BLaER1 (cell line): ENCODE results near the gene HEATR5B.

Experiments used
- H3K27ac ChIP-seq: shearing (Covaris generic); formaldehyde crosslinking; 2 replicates; pipeline ENCODE4 v1.8.1; 2022
- H3K27me3 ChIP-seq: shearing (Covaris generic); formaldehyde crosslinking; 2 replicates; pipeline ENCODE4 v1.8.1; 2022
- H3K36me3 ChIP-seq: shearing (Covaris generic); formaldehyde crosslinking; 2 replicates; pipeline ENCODE4 v1.8.1; 2022
- H3K4me1 ChIP-seq: shearing (Covaris generic); formaldehyde crosslinking; 2 replicates; pipeline ENCODE4 v1.8.1; 2022
- H3K4me2 ChIP-seq: shearing (Covaris generic); formaldehyde crosslinking; 2 replicates; pipeline ENCODE4 v1.8.1; 2022
- H3K4me3 ChIP-seq: shearing (Covaris generic); formaldehyde crosslinking; 2 replicates; pipeline ENCODE4 v1.8.1; 2022
- H3K9ac ChIP-seq: shearing (Covaris generic); formaldehyde crosslinking; 2 replicates; pipeline ENCODE4 v1.8.1; 2022
- H3K9me3 ChIP-seq: shearing (Covaris generic); formaldehyde crosslinking; 2 replicates; pipeline ENCODE4 v1.8.1; 2022
- H4K20me1 ChIP-seq: shearing (Covaris generic); formaldehyde crosslinking; 2 replicates; pipeline ENCODE4 v1.8.1; 2022
- Cebpa-rat ChIP-seq: shearing (Covaris generic); IDR thresholded peaks from 2 replicates; pipeline ENCODE4 v1.8.1; 2022

The HEATR5B gene

GRCh38 chr2:36966370-36967235 lies 117.6 kb downstream of the HEATR5B start, which contains the start of gene STRN:
STRN (minus strand) TSS chr2:36966536; CDS start chr2:36966463, 73 bp downstream.
- peaks cover 1% of the 10 kb centered on the region; the same call in 1 of the 2 replicates for H3K36me3 ChIP-seq
- H3K4me1 ChIP-seq, result peaks cover 38% of the 10 kb centered on the region
- TF ChIP-seq Cebpa-rat, result no peak
- H3K27me3 ChIP-seq, result no peaks in the 10 kb centered on the region
- peak within 1 kb of the TSS; percentile 87 for H3K27ac ChIP-seq
- H4K20me1 ChIP-seq, result peaks cover 39% of the 10 kb centered on the region
- H3K4me2 ChIP-seq, result peak within 1 kb of the TSS; percentile 83
- H3K9ac ChIP-seq, result peak within 1 kb of the TSS; percentile 86
- peak within 1 kb of the TSS; percentile 96 for H3K4me3 ChIP-seq
- no peaks in the 10 kb centered on the region for H3K9me3 ChIP-seq

GRCh38 chr2:36965751-36966369 lies 118.3 kb downstream of the HEATR5B start:
- Histone ChIP-seq H4K20me1 (peaks cover 46% of the 10 kb centered on the region), H3K4me1 (peaks cover 38% of the 10 kb centered on the region), H3K27ac (peak overlapping the region; percentile 87), H3K4me3 (peak overlapping the region; percentile 96), H3K9ac (peak overlapping the region; percentile 86), H3K27me3 (no peaks in the 10 kb centered on the region), H3K9me3 (no peaks in the 10 kb centered on the region), H3K4me2 (peak overlapping the region; percentile 83), H3K36me3 (peaks cover 3% of the 10 kb centered on the region; the same call in 1 of the 2 replicates)
- TF ChIP-seq Cebpa-rat, result no peak

GRCh38 chr2:36965206-36965605 lies 119.0 kb downstream of the HEATR5B start:
- peak overlapping the region; percentile 96 for H3K4me3 ChIP-seq
- peaks cover 3% of the 10 kb centered on the region; the same call in 1 of the 2 replicates for H3K36me3 ChIP-seq
- no peaks in the 10 kb centered on the region for H3K9me3 ChIP-seq
- H3K4me2 ChIP-seq, result peak overlapping the region; percentile 83
- H3K27ac ChIP-seq, result peak overlapping the region; percentile 87; the same call in 1 of the 2 replicates
- no peak for TF ChIP-seq Cebpa-rat
- peak overlapping the region; percentile 86 for H3K9ac ChIP-seq
- H4K20me1 ChIP-seq, result peaks cover 53% of the 10 kb centered on the region
- H3K4me1 ChIP-seq, result peaks cover 38% of the 10 kb centered on the region
- H3K27me3 ChIP-seq, result no peaks in the 10 kb centered on the region

- no peak overlapping the region for H3K27ac ChIP-seq
These were observed 119.6 kb downstream of the HEATR5B start for GRCh38 chr2:36964496-36965058.

GRCh38 chr2:36963734-36964133 lies 120.4 kb downstream of the HEATR5B start:
- H3K9ac ChIP-seq, result no peak overlapping the region
- H3K27ac ChIP-seq, result no peak overlapping the region
- H3K27me3 ChIP-seq, result no peaks in the 10 kb centered on the region
- TF ChIP-seq Cebpa-rat, result no peak
- H3K4me2 ChIP-seq, result no peak overlapping the region; the same call in 1 of the 2 replicates
- H3K9me3 ChIP-seq, result no peaks in the 10 kb centered on the region
- H3K4me3 ChIP-seq, result no peak overlapping the region
- H3K4me1 ChIP-seq, result peaks cover 37% of the 10 kb centered on the region
- H3K36me3 ChIP-seq, result peaks cover 5% of the 10 kb centered on the region; the same call in 1 of the 2 replicates
- peaks cover 61% of the 10 kb centered on the region for H4K20me1 ChIP-seq

More at GRCh38 chr2:36964496-36965058, 119.6 kb downstream of the HEATR5B start:
- Histone ChIP-seq H3K9me3 (no peaks in the 10 kb centered on the region), H3K27me3 (no peaks in the 10 kb centered on the region), H3K4me1 (peaks cover 38% of the 10 kb centered on the region), H3K4me2 (peak overlapping the region; percentile 83), H3K9ac (peak overlapping the region; percentile 86; the same call in 1 of the 2 replicates), H3K4me3 (peak overlapping the region; percentile 96; the same call in 1 of the 2 replicates), H4K20me1 (peaks cover 59% of the 10 kb centered on the region), H3K36me3 (peaks cover 3% of the 10 kb centered on the region; the same call in 1 of the 2 replicates)
- TF ChIP-seq Cebpa-rat, result no peak

GRCh38 chr2:36963106-36963505 lies 121.1 kb downstream of the HEATR5B start:
- H3K4me1 ChIP-seq, result peaks cover 31% of the 10 kb centered on the region
- H3K27me3 ChIP-seq, result no peaks in the 10 kb centered on the region
- H3K9me3 ChIP-seq, result no peaks in the 10 kb centered on the region
- TF ChIP-seq Cebpa-rat, result no peak
- peaks cover 61% of the 10 kb centered on the region for H4K20me1 ChIP-seq
- H3K4me2 ChIP-seq, result no peak overlapping the region
- peaks cover 10% of the 10 kb centered on the region; the same call in 1 of the 2 replicates for H3K36me3 ChIP-seq
- no peak overlapping the region for H3K27ac ChIP-seq
- H3K9ac ChIP-seq, result no peak overlapping the region
- H3K4me3 ChIP-seq, result no peak overlapping the region

GRCh38 chr2:36960773-36961172 lies 123.4 kb downstream of the HEATR5B start:
- Histone ChIP-seq H3K9me3 (no peaks in the 10 kb centered on the region), H3K36me3 (peaks cover 16% of the 10 kb centered on the region; the same call in 1 of the 2 replicates), H3K4me1 (peaks cover 20% of the 10 kb centered on the region), H3K27me3 (no peaks in the 10 kb centered on the region), H3K4me2 (no peak overlapping the region), H4K20me1 (peaks cover 74% of the 10 kb centered on the region), H3K4me3 (no peak overlapping the region), H3K9ac (no peak overlapping the region), H3K27ac (no peak overlapping the region)
- no peak for TF ChIP-seq Cebpa-rat

- H3K9ac ChIP-seq, result no peak overlapping the region
- no peak for TF ChIP-seq Cebpa-rat
- H4K20me1 ChIP-seq, result peaks cover 72% of the 10 kb centered on the region
- no peaks in the 10 kb centered on the region for H3K9me3 ChIP-seq
- peaks cover 16% of the 10 kb centered on the region; the same call in 1 of the 2 replicates for H3K36me3 ChIP-seq
- peaks cover 16% of the 10 kb centered on the region for H3K4me1 ChIP-seq
- H3K27me3 ChIP-seq, result no peaks in the 10 kb centered on the region
- no peak overlapping the region for H3K27ac ChIP-seq
- H3K4me2 ChIP-seq, result no peak overlapping the region
- H3K4me3 ChIP-seq, result no peak overlapping the region
These were observed 124.0 kb downstream of the HEATR5B start for GRCh38 chr2:36960005-36960675.

- Histone ChIP-seq H3K27me3 (no peaks in the 10 kb centered on the region), H3K36me3 (peaks cover 26% of the 10 kb centered on the region; the same call in 1 of the 2 replicates), H3K4me3 (no peak overlapping the region), H3K27ac (no peak overlapping the region), H3K4me1 (no peaks in the 10 kb centered on the region), H3K4me2 (no peak overlapping the region), H3K9me3 (no peaks in the 10 kb centered on the region), H3K9ac (no peak overlapping the region), H4K20me1 (peaks cover 61% of the 10 kb centered on the region)
- TF ChIP-seq Cebpa-rat, result no peak
These were observed 129.1 kb downstream of the HEATR5B start for GRCh38 chr2:36954977-36955607.
